Stomach (tissue), 9 donors: Measurements from ENCODE around the gene RTN4. TPM values are rescaled to one million over a fixed set of nuclear protein-coding genes. Genes with fewer than 3 reads are reported as not detected.

Experiments used
- DNase-seq, 2 donors: peaks; one replicate each; pipeline versions ENCODE4 v3.0.0 to v3.0.0-alpha.2; 2013 to 2019
- H3K27ac ChIP-seq, 5 donors: fragments of 200-600 bp in 4 of 5; sonication (generic) in 4 of 5; one replicate each; pipeline ENCODE4 v1.5.1; 2013 to 2019; ENCODE audit warnings: mild to moderate bottlenecking in 1 of 5, moderate library complexity in 1 of 5
- H3K27me3 ChIP-seq, 3 donors: fragments of 200-600 bp; sonication (generic); one replicate each; pipeline ENCODE4 v1.5.1; 2017 to 2019; ENCODE audit warnings: mixed run types in 1 of 3
- H3K36me3 ChIP-seq, 4 donors: fragments of 200-600 bp; sonication (generic); 1 replicate in 3 of 4; 2 replicates in 1 of 4; pipeline ENCODE4 v1.5.1; 2016 to 2019
- H3K4me1 ChIP-seq, 4 donors: fragments of 200-600 bp; sonication (generic); one replicate each; pipeline ENCODE4 v1.5.1; 2016 to 2019
- H3K4me3 ChIP-seq, 4 donors: fragments of 200-600 bp; sonication (generic) in 3 of 4; one replicate each; pipeline ENCODE4 v1.5.1; 2016 to 2019; ENCODE audit warnings: mild to moderate bottlenecking in 1 of 4
- H3K9me3 ChIP-seq, 4 donors: fragments of 200-600 bp; sonication (generic); one replicate each; pipeline ENCODE4 v1.5.1; 2016 to 2019
- EP300 ChIP-seq: sonication (generic); formaldehyde crosslinking; IDR thresholded peaks from one replicate; pipeline ENCODE4 v1.6.1; 2017; ENCODE audit warnings: antibody characterized with exemption
- POLR2A ChIP-seq, 4 donors: fragments of 450-650 bp; IDR thresholded peaks; one replicate each; pipeline ENCODE4 v1.6.1; 2016; ENCODE audit warnings: antibody characterized with exemption in 4 of 4, control low read depth in 2 of 4, mild to moderate bottlenecking in 1 of 4, moderate library complexity in 1 of 4
- POLR2AphosphoS5 ChIP-seq, 3 donors: sonication (generic); formaldehyde crosslinking; IDR thresholded peaks; one replicate each; pipeline ENCODE4 v1.6.1; 2016; ENCODE audit warnings: antibody characterized with exemption in 3 of 3
- WGBS, 5 donors: extraction: QIAGEN DNeasy Blood & Tissue Kit in 3 of 5; methylation state at CpG; one replicate each; pipeline versions ENCODE4 v1.1.5 to v1.1.7; 2013 to 2018; 5-methylcytosine and 5-hydroxymethylcytosine counted together
- intact Hi-C: fragments of 100-400 bp; cut with DNase I; formaldehyde crosslinking; loops from one replicate; pipeline ENCODE4 v1.15.1; 2023; ENCODE audit warnings: low total_unique reads
- polyA plus RNA-seq, 3 donors: library from polyadenylated mRNA; stranded (reverse); fragments of 200-250 nt; gene quantifications; one replicate each; pipeline ENCODE4 v1.2.3, GENCODE V29; 2013
- total RNA-seq, 5 donors: library from RNA; depleted of rRNA; stranded (reverse); fragments of >200 nt; gene quantifications; one replicate each; pipeline versions ENCODE4 v1.1.0 to v1.2.3, GENCODE V29; 2014 to 2016
- TF ChIP-seq, protein P1 (sequence below), 7 experiments: fragments of 450-650 bp in 4 of 7; fragments of 200-600 bp in 3 of 7; sonication (generic) in 3 of 7; IDR thresholded peaks; one replicate each; pipeline ENCODE4 v1.5.1; 2016 to 2019; ENCODE audit warnings: antibody characterized with exemption in 7 of 7, control low read depth in 2 of 7, mild to moderate bottlenecking in 1 of 7
- donor health status: healthy with polysubstance abuse.
- donor health status: Bipolar disorder and iron deficiency.
- donor health status: healthy.

RTN4 gene
- total and polyA plus RNA-seq, 8 donors = 40.8 to 463 (median 126) TPM

DNA sequence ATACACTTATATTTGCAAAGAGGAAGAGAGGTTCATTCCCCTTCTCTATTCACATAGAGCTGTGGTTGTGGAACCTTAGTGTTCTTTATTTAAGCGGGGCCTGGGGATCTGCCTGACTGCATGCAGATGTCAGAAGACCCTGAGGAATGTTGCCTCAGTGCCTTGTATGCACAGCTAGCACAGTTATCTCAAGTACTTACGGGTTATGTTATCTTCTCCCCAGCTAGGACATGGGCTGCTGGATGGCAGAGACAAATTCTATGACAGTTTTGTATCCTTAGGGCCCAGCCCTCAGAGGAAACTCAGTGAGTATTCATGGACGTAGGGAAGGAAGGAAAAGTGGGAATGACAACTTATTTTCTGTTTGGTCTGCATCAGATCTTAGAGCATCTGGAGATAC is 37.7 kb upstream of the RTN4 start:
- H3K36me3 ChIP-seq = no peaks in the 10 kb centered on the region
- H3K27ac ChIP-seq = no peak overlapping the region
- H3K4me1 ChIP-seq = peaks cover 0 to 10% (median 0%) of the 10 kb centered on the region in 4 donors
- no peaks in the 10 kb centered on the region for H3K9me3 ChIP-seq
- 66 to 80% (median 73%) methylated on average over 3 of the region's 3 CpGs for WGBS, 5 donors
- H3K27me3 ChIP-seq = no peaks in the 10 kb centered on the region
- no peak overlapping the region for H3K4me3 ChIP-seq
- intact Hi-C loops = no loop called here
- TF ChIP-seq EP300 (no peak), POLR2A (IDR thresholded peaks at IDR 0.05) (no peak), POLR2AphosphoS5 (IDR thresholded peaks at IDR 0.05) (no peak)
- TF ChIP-seq, protein P1, sequence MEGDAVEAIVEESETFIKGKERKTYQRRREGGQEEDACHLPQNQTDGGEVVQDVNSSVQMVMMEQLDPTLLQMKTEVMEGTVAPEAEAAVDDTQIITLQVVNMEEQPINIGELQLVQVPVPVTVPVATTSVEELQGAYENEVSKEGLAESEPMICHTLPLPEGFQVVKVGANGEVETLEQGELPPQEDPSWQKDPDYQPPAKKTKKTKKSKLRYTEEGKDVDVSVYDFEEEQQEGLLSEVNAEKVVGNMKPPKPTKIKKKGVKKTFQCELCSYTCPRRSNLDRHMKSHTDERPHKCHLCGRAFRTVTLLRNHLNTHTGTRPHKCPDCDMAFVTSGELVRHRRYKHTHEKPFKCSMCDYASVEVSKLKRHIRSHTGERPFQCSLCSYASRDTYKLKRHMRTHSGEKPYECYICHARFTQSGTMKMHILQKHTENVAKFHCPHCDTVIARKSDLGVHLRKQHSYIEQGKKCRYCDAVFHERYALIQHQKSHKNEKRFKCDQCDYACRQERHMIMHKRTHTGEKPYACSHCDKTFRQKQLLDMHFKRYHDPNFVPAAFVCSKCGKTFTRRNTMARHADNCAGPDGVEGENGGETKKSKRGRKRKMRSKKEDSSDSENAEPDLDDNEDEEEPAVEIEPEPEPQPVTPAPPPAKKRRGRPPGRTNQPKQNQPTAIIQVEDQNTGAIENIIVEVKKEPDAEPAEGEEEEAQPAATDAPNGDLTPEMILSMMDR (IDR thresholded peaks at IDR 0.05) = no peak
- no peak for DNase-seq

DNA sequence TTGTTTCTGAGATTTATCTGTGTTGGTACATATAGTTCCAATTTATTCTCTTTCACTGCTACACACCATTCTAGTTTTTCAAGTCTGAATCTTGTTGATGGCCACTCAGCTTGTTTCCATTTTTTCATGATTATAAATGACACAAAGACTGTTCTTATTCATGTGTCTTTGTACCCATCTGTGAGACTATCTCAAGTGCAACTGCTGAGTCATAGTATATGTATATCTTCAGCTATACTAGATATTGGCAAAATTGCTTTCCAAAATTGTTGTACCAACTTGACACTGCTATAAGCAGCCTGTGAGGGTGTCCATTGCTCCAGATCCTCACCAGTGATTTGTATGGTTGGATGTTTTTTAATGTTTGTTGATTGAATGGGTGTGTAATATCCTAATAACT is 37.2 kb upstream of the RTN4 start:
- Histone ChIP-seq H3K4me3 (no peak overlapping the region), H3K36me3 (no peaks in the 10 kb centered on the region), H3K27me3 (no peaks in the 10 kb centered on the region), H3K4me1 (peaks cover 0 to 7% (median 0%) of the 10 kb centered on the region in 4 donors), H3K27ac (no peak overlapping the region), H3K9me3 (no peaks in the 10 kb centered on the region)
- no peak for DNase-seq
- intact Hi-C loops = no loop called here
- TF ChIP-seq POLR2A (IDR thresholded peaks at IDR 0.05) (no peak), EP300 (no peak), POLR2AphosphoS5 (IDR thresholded peaks at IDR 0.05) (no peak)
- TF ChIP-seq, protein P1 (IDR thresholded peaks at IDR 0.05) = no peak

DNA sequence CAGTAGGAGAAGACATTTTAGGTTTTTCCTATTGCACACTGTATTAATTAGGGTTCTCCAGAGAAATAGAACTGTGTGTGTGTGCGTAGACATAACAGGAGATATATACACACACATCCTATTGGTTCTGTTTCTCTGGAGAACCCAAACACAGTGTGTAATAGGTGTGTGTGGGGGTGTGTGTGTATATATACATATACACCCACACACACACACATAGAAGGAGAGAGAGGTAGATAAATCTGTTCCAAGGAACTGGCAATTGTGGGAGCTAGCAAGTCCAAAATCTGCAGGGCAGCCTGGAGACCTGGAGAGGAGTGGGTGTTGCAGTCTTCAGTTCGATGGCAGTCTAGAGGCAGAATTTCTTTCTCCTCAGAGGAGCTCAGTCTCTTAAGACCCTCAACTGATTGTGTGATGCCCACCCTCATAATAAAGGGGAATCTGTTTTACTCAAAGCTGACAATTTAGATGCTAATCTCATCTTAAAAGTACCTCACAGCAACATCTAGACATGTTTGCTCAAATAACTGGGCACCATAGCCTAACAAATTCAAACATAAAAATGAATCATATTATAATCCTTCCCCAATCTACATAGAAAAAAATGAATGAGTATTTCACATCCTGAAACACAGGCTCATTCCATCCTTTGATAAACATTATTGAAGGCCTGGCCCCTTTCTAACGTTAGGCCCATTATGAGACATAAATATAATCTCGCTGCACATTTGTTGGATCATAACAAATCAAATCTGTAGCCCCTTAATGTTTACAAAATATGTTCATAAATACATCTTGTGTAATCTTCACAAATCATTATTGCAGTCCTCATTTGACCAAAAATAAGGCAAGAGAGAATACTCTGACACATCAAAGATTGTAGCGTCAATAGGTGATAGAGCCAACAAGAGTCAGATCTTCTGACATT is 35.1 kb upstream of the RTN4 start:
- Histone ChIP-seq H3K27ac (no peak overlapping the region), H3K4me1 (no peaks in the 10 kb centered on the region), H3K4me3 (no peak overlapping the region), H3K9me3 (no peaks in the 10 kb centered on the region), H3K27me3 (no peaks in the 10 kb centered on the region), H3K36me3 (no peaks in the 10 kb centered on the region)
- 78 to 84% (median 82%) methylated on average over 5 of the region's 5 CpGs for WGBS, 5 donors
- no peak for TF ChIP-seq POLR2A (IDR thresholded peaks at IDR 0.05)
- TF ChIP-seq POLR2AphosphoS5 (IDR thresholded peaks at IDR 0.05) = no peak
- TF ChIP-seq, protein P1 (IDR thresholded peaks at IDR 0.05) = no peak
- no peak for TF ChIP-seq EP300
- intact Hi-C loops = no loop called here
- no peak for DNase-seq

DNA sequence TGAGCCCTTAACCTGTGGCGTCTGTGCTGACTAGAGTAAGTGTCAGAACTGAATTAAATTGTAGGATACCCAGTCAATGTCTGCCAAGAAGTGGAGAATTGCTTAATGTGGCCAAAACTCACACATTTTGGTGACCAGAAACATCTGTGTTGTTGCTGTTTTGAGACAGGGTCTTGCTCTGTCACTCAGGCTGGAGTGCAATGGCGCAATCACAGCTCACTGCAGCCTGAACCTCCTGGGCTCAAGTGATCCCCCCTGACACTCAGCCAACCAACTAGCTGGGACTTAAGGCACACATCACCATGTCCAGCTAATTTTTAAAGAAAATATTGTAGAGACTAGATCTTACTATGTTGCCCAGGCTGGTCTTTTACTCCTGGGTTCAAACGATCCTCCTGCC is 34.4 kb upstream of the RTN4 start:
- no peaks in the 10 kb centered on the region for H3K9me3 ChIP-seq
- no peaks in the 10 kb centered on the region for H3K4me1 ChIP-seq
- intact Hi-C loops = no loop called here
- no peak for DNase-seq
- no peaks in the 10 kb centered on the region for H3K36me3 ChIP-seq
- WGBS, 5 donors = 73 to 92% (median 87%) methylated on average over 3 of the region's 3 CpGs
- H3K27ac ChIP-seq = no peak overlapping the region
- H3K27me3 ChIP-seq = no peaks in the 10 kb centered on the region
- no peak overlapping the region for H3K4me3 ChIP-seq
- TF ChIP-seq POLR2AphosphoS5 (IDR thresholded peaks at IDR 0.05) (no peak), EP300 (no peak), POLR2A (IDR thresholded peaks at IDR 0.05) (no peak)
- TF ChIP-seq, protein P1 (IDR thresholded peaks at IDR 0.05) = no peak
